ENCODE data around the gene RBM38. TPM values are rescaled to one million over a fixed set of nuclear protein-coding genes. Genes with fewer than 3 reads are reported as not detected.
"Not testable (repeated sequence)": the region's sequence is repeated elsewhere in the genome, so short reads cannot be mapped to it uniquely, and the experiment has no call there.

Gene RBM38
- total RNA-seq, 1 experiment from 2014 or later: 50.0 TPM

DNA sequence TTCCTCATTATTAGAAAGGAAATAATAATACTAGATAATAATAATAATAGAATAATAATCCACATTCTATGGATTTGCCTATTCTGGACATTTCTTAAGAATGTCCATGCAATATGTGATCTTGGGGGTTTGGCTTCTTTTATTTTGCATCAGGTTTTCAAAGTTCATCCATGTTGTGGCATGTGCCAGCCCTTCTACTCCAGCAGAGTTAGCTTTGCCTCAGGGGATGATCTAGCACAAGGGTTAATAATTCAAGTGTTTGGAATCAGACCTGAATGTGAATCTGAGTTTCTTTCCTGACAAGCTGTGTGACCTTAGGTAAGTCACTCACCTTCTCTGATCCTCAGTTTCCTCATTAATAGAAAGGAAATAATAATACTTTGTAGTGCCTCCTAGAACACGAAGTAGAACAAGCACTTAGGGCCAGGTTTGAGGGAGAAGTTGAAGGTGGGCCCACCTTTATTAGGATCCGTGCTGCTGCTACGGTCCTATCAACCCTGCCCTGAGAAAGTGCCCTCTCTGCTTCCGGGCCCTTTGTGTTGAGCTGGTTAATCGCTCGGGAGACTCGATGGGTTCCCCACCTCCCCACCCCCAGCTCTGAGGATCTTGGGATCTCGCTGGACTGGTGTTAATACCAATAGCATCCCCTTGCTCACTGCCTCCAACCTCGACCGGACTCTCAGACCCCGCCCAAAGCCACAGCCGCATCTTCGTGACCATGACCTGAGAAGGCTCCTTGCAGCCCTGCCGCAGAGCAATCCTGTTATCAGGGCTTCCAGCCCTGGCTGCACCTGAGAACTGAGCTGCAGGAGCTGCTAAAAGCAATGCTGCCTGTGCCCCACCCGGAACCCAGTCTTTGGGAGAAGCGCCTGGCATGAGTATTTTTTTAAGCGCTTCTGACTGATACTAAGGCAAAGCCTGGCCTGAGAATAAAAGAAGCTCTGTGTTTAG lies 26.9 kb downstream of the RBM38 start:
- no peak for DNase-seq
- Histone ChIP-seq H3K4me3 (no peak overlapping the region), H3K9me3 (no peaks in the 10 kb centered on the region), H3K27me3 (no peaks in the 10 kb centered on the region), H3K36me3 (no peaks in the 10 kb centered on the region)

- not testable (repeated sequence) for H3K9me3 ChIP-seq, DNase-seq, H3K36me3 ChIP-seq
These were observed 28.3 kb downstream of the RBM38 start for GRCh38 chr20:57419479-57419878.

DNA sequence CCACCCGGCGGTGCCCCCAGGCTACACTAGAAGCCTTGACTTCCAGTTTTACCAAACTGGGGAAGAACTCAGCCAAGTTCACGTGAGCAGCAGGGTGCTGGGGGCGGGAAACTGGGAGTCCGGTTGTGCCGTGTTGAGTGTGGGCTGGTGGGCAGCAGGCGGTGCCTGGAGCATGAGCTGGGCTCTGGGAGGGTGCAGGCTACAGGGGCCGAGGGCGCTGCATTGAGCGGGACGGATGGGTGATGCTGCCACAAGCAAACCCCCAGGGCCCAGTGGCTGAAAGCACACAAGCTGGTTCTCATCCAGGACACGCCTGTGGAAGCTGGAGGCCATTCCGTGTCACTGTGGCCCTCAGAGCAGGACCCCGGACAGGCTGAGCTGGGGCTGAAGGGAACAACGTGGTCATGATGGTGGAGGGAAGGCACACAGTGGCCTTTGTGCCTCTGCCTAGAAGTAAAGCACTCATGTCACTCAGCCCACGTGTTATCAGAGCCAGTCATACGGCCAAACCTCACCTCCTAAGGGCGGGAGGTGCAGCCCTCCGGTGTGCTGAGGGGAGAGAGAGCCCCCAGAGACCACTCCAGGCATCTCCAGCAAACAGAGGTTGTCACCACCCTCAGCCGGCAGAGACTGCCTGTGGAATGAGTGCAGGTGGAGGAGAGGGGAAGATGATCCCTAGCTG lies 29.5 kb downstream of the RBM38 start:
- Histone ChIP-seq H3K9me3 (no peaks in the 10 kb centered on the region), H3K36me3 (no peaks in the 10 kb centered on the region), H3K4me3 (no peak overlapping the region), H3K27me3 (no peaks in the 10 kb centered on the region)
- DNase-seq: no peak

More at GRCh38 chr20:57419479-57419878, 28.3 kb downstream of the RBM38 start:
- H3K27me3 ChIP-seq, H3K4me3 ChIP-seq: not testable (repeated sequence)

DNA sequence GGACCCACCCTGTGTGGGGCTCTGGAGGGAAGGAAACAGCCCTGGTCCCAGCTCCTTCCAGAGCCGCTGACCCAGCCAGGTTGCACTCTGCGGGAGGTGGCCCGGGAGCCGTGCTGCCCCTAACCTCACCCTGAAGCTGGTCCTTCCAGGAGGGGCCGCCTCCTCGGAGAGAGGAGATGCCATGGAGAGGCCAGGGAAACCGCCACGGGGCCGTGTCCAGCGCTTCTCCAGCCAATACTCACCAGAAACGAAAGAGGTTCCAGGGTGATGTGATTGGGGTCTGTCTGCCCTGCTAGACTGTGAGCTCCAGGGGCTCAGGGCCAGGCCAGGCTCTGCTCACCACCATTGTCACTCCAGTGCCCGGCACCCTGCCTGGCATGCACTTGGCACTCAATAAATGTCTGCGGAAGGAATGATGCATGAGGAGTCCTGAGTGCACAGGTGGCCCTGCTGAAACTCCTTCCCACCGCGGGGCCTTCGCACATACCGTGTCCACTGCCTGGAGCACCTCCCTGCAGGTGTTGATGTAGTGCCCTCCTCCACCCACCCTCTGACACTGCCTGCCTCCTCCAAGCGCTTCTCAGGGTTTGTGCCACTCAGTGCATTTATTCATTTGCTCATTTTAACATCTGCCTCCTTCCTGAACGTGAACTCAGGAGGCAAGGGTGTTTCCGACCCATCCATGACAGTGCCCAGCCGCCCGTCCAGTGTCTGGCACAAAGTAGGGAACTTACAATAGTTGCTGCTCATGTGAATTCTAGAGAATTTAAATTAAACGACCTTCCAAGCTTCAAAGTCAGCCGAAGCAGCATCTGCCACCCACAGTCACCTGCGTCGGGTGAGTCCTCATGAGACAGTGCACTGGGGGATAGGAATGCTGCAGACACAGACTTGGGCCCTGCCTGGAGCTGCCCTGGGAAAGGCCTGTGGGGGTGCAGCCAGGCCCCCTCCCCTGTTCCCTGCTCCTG lies 30.3 kb downstream of the RBM38 start:
- Histone ChIP-seq H3K4me3 (no peak overlapping the region), H3K9me3 (no peaks in the 10 kb centered on the region), H3K36me3 (no peaks in the 10 kb centered on the region), H3K27me3 (no peaks in the 10 kb centered on the region)
- DNase-seq: no peak

GRCh38 chr20:57422254-57422653 lies 31.1 kb downstream of the RBM38 start:
- Histone ChIP-seq H3K36me3 (no peaks in the 10 kb centered on the region), H3K4me3 (no peak overlapping the region), H3K9me3 (no peaks in the 10 kb centered on the region), H3K27me3 (no peaks in the 10 kb centered on the region)
- no peak for DNase-seq

- DNase-seq: no peak
- H3K9me3 ChIP-seq: no peaks in the 10 kb centered on the region
- H3K36me3 ChIP-seq: no peaks in the 10 kb centered on the region
- H3K4me3 ChIP-seq: no peak overlapping the region
- no peaks in the 10 kb centered on the region for H3K27me3 ChIP-seq
These were observed 34.2 kb downstream of the RBM38 start for GRCh38 chr20:57425150-57426013.

DNA sequence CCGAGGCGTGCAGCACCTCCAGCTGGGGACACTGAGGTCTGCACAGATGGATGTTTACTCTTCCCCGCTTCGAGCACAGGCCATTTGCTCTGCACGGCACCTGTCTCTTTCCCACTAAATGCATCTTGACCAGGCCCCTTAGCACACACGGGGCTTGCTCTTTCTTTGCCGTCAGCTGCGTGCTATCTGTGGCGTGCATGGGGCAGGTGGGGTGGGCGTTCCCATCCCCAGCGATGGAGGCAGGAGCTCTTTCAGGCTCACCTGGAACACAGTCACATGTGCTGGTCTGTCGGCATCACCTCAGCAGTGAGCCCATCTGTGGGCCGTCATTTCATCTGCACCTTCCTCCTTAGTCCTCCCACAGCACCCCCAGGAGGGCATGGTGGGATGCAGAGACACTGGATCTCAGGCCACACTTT lies 35.1 kb downstream of the RBM38 start:
- DNase-seq: no peak
- H3K27me3 ChIP-seq: no peaks in the 10 kb centered on the region

GRCh38 chr20:57426831-57427230 lies 35.6 kb downstream of the RBM38 start:
- Histone ChIP-seq H3K27me3 (no peaks in the 10 kb centered on the region), H3K9me3 (no peaks in the 10 kb centered on the region), H3K36me3 (no peaks in the 10 kb centered on the region), H3K4me3 (no peak overlapping the region)
- no peak for DNase-seq

More for the DNA sequence above, 35.1 kb downstream of the RBM38 start:
- no peaks in the 10 kb centered on the region for H3K9me3 ChIP-seq
- no peaks in the 10 kb centered on the region for H3K36me3 ChIP-seq
- H3K4me3 ChIP-seq: no peak overlapping the region

DNA sequence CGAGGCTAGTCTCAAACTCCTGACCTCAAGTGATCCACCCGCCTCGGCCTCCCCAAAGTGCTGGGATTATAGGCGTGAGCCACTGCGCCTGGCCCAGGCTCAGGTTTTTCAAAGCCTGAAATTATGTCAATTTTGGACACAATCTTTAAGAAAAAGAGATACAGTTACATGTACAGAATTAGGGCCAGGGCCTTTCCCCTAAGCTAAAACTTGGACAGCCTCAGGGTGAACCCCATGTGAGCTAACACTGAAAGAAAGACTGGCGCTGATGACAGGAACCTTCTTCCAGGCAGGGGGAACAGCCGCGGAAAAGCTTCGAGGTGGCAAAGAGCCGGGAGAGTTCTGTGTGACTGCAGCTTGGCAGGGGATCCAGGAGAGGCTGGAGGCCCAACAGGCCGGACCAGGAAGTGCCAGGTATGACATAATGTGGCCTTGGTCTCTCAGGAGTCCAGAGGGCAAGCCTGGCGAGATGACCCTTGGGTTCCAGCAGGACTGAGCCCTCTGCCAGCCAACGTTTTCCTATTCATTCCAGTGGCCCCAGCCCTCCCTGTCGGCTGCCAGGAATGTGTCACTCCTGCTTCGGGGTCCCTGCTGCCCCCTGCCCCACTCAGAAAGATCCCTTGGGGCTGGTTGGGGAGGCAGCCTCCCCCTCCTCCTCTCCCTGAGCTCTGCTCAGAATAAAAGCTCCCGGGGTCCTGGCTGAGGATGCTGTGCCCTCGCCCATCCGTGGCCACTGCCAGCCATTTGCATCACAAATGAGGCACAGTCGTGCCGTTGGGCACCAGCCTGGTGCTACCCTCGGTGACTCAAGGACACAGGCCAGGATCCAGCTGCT lies 37.3 kb downstream of the RBM38 start:
- no peak overlapping the region for H3K4me3 ChIP-seq
- H3K27me3 ChIP-seq: no peaks in the 10 kb centered on the region
- no peaks in the 10 kb centered on the region for H3K36me3 ChIP-seq
- peak; percentile 51 for DNase-seq
- H3K9me3 ChIP-seq: no peaks in the 10 kb centered on the region

- DNase-seq: no peak
- Histone ChIP-seq H3K27me3 (no peaks in the 10 kb centered on the region), H3K9me3 (no peaks in the 10 kb centered on the region), H3K4me3 (no peak overlapping the region), H3K36me3 (no peaks in the 10 kb centered on the region)
These were observed 37.9 kb downstream of the RBM38 start for GRCh38 chr20:57429159-57429496.

DNA sequence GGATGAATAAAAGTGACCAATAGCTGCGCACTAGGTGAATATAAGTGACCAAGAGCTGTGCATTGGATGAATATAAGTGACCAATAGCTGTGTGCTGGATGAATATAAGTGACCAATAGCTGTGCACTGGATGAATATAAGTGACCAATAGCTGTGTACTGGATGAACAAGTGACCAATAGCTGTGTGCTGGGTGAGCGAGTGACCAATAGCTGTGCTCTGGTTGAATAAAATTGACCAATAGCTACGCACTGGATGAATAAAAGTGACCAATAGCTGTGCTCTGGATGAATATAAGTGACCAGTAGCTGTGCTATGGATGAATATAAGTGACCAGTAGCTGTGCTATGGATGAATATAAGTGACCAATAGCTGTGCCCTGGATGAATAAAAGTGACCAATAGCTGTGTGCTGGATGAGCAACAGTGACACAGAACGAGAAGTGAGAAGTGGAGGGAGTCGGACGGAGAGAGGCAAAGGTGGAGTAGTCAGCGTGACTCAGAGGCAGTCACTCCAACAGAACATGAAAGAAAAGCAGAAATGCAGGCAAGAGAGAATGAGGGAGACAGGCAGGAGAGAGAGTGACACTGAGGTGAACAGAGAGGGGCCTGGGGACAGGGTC lies 38.5 kb downstream of the RBM38 start:
- no peak for DNase-seq
- no peak overlapping the region for H3K4me3 ChIP-seq

DNA sequence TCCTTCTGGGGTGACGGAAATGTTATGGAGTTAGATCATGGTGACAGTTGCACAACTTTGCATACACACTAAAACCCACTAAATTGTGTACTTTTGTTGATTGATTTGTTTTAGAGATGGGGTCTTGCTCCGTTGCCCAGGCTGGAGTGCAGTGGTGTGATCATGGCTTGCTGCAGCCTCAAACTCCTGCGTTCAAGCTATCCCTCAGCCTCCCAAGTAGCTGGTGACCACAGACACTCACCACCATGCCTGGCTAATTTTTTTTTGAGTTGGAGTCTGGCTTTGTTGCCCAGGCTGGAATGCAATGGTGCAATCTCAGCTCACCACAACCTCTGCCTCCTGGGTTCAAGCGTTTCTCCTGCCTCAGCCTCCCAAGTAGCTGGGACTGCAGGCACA lies 39.0 kb downstream of the RBM38 start:
- not testable (repeated sequence) for H3K4me3 ChIP-seq, H3K9me3 ChIP-seq, H3K36me3 ChIP-seq, DNase-seq, H3K27me3 ChIP-seq

More for the DNA sequence above, 38.5 kb downstream of the RBM38 start:
- no peaks in the 10 kb centered on the region for H3K36me3 ChIP-seq
- no peaks in the 10 kb centered on the region for H3K27me3 ChIP-seq
- no peaks in the 10 kb centered on the region for H3K9me3 ChIP-seq

DNA sequence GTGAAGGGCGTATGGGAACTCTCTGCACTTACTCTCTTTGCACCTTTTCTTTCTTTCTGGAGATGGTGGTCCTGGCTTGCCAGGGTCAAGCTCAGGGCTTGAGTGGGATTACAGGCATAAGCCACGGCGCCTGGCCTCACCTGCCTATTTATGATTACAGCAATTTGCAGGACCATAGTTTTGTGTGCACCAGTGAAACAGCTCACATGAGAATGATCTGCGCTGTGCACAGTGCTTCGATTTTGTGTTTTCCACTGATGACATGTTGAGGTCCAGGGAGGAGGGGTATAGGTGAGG lies 40.3 kb downstream of the RBM38 start:
- Histone ChIP-seq H3K9me3 (no peaks in the 10 kb centered on the region), H3K27me3 (no peaks in the 10 kb centered on the region), H3K36me3 (no peaks in the 10 kb centered on the region), H3K4me3 (no peak overlapping the region)
- no peak for DNase-seq

GRCh38 chr20:57432480-57432861 lies 41.3 kb downstream of the RBM38 start:
- H3K27me3 ChIP-seq: no peaks in the 10 kb centered on the region
- no peaks in the 10 kb centered on the region for H3K9me3 ChIP-seq
- no peak overlapping the region for H3K4me3 ChIP-seq
- DNase-seq: no peak
- no peaks in the 10 kb centered on the region for H3K36me3 ChIP-seq

- no peaks in the 10 kb centered on the region for H3K36me3 ChIP-seq
- H3K27me3 ChIP-seq: no peaks in the 10 kb centered on the region
- H3K4me3 ChIP-seq: no peak overlapping the region
- no peaks in the 10 kb centered on the region for H3K9me3 ChIP-seq
- no peak for DNase-seq
These were observed 41.8 kb downstream of the RBM38 start for GRCh38 chr20:57432862-57433491.
